ENCODE measurements around the gene DUSP10. TPM values are rescaled to one million over a fixed set of nuclear protein-coding genes. Genes with fewer than 3 reads are reported as not detected.

DUSP10 gene
- total RNA-seq, 1 experiment from 2014 or later, result 0.17 TPM

- no peaks in the 10 kb centered on the region for H3K36me3 ChIP-seq (ENCODE audit: insufficient read depth, low read length, poor library complexity, severe bottlenecking)
- TF ChIP-seq EZH2 (IDR thresholded peaks at IDR 0.05; ENCODE audit: borderline replicate concordance, low read depth, low read length, poor library complexity, severe bottlenecking) (no peak), CTCF (conservative IDR thresholded peaks at IDR 0.05; ENCODE audit: low read depth, low read length) (no peak)
- no peak for DNase-seq (ENCODE audit: low spot score)
- no peak overlapping the region for H3K27ac ChIP-seq (ENCODE audit: low read depth, low read length, poor library complexity, severe bottlenecking)
- no peak overlapping the region for H3K4me3 ChIP-seq (ENCODE audit: low read depth, low read length, poor library complexity, severe bottlenecking)
- H3K4me1 ChIP-seq (ENCODE audit: insufficient read depth, low read length, poor library complexity, severe bottlenecking), result no peaks in the 10 kb centered on the region
- POLR2A ChIA-PET (ENCODE audit: low non-redundant PET), result no interaction called here
- intact Hi-C loops (cut with micrococcal nuclease; ENCODE audit: unreplicated experiment), result loop anchor here (10.0 kb wide), 1 partner anchor 60 kb away; no protein-coding TSS in a partner anchor
- BruUV-seq (replicated peaks), result no TSS peak
- H3K27me3 ChIP-seq (replicated peaks; ENCODE audit: insufficient read depth, low read depth, low read length, poor library complexity), result no peaks in the 10 kb centered on the region
- CTCF ChIA-PET, result no interaction called here
- no peaks in the 10 kb centered on the region for H3K9me3 ChIP-seq (ENCODE audit: low read depth, low read length, poor library complexity, severe bottlenecking)
These were observed 46.6 kb downstream of the DUSP10 start for GRCh38 chr1:221695301-221695700.

DNA sequence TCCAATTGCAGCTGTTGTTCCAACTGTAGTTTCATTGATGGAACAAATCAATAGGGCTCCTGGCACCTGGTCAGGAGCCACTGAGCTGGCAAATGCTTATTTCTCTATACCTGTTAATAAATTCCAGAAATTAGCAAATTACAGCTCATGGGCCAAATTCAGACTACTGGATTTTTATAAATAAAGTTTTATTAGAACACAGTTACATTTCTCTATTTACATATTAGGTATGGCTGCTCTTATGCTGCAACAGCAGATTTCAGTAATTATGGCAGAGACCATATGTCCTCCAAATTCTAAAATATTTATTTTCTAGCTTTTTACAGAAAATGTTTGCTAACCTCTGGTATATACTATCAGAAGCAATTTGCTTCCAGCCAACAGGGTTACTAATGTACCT lies 47.8 kb downstream of the DUSP10 start:
- BruUV-seq (replicated peaks), result no TSS peak
- no peak for DNase-seq (ENCODE audit: low spot score)
- Histone ChIP-seq H3K9me3 (ENCODE audit: low read depth, low read length, poor library complexity, severe bottlenecking) (no peaks in the 10 kb centered on the region), H3K4me1 (ENCODE audit: insufficient read depth, low read length, poor library complexity, severe bottlenecking) (no peaks in the 10 kb centered on the region), H3K36me3 (ENCODE audit: insufficient read depth, low read length, poor library complexity, severe bottlenecking) (no peaks in the 10 kb centered on the region), H3K27ac (ENCODE audit: low read depth, low read length, poor library complexity, severe bottlenecking) (no peak overlapping the region), H3K27me3 (replicated peaks; ENCODE audit: insufficient read depth, low read depth, low read length, poor library complexity) (no peaks in the 10 kb centered on the region), H3K4me3 (ENCODE audit: low read depth, low read length, poor library complexity, severe bottlenecking) (no peak overlapping the region)
- TF ChIP-seq EZH2 (IDR thresholded peaks at IDR 0.05; ENCODE audit: borderline replicate concordance, low read depth, low read length, poor library complexity, severe bottlenecking) (no peak), CTCF (conservative IDR thresholded peaks at IDR 0.05; ENCODE audit: low read depth, low read length) (no peak)
- intact Hi-C loops (cut with micrococcal nuclease; ENCODE audit: unreplicated experiment), result loop anchor here (10.0 kb wide), 1 partner anchor 59 kb away; no protein-coding TSS in a partner anchor
- POLR2A ChIA-PET (ENCODE audit: low non-redundant PET), result no interaction called here
- CTCF ChIA-PET, result no interaction called here

DNA sequence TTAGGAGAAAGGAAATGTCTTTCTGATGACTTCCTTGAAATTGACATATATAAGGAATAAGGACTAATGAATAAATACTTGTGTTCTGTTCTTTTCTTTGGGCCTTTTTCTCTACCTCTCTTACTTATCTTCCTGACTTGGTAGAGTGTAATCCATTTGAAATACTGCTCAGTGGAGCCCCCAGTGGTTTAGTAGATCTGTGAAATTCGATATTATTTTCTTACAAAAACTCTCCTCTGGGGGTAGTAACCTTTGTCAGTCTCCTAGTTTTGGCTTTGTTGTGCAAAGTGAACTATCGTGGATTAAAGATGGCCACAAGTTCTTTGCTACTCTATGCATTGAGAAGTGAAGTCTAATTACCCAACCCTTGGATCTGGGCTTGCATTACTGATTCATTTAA lies 48.8 kb downstream of the DUSP10 start:
- H3K27me3 ChIP-seq (replicated peaks; ENCODE audit: insufficient read depth, low read depth, low read length, poor library complexity), result no peaks in the 10 kb centered on the region
- no peaks in the 10 kb centered on the region for H3K36me3 ChIP-seq (ENCODE audit: insufficient read depth, low read length, poor library complexity, severe bottlenecking)
- TF ChIP-seq EZH2 (IDR thresholded peaks at IDR 0.05; ENCODE audit: borderline replicate concordance, low read depth, low read length, poor library complexity, severe bottlenecking) (no peak), CTCF (conservative IDR thresholded peaks at IDR 0.05; ENCODE audit: low read depth, low read length) (no peak)
- no peak overlapping the region for H3K27ac ChIP-seq (ENCODE audit: low read depth, low read length, poor library complexity, severe bottlenecking)
- CTCF ChIA-PET, result no interaction called here
- POLR2A ChIA-PET (ENCODE audit: low non-redundant PET), result no interaction called here
- intact Hi-C loops (cut with micrococcal nuclease; ENCODE audit: unreplicated experiment), result loop anchor here (10.0 kb wide), 1 partner anchor 58 kb away; no protein-coding TSS in a partner anchor
- no peaks in the 10 kb centered on the region for H3K4me1 ChIP-seq (ENCODE audit: insufficient read depth, low read length, poor library complexity, severe bottlenecking)
- DNase-seq (ENCODE audit: low spot score), result no peak
- no peak overlapping the region for H3K4me3 ChIP-seq (ENCODE audit: low read depth, low read length, poor library complexity, severe bottlenecking)
- H3K9me3 ChIP-seq (ENCODE audit: low read depth, low read length, poor library complexity, severe bottlenecking), result no peaks in the 10 kb centered on the region
- no TSS peak for BruUV-seq (replicated peaks)

Data from A673 (cell line).